Chondrocyte (in vitro differentiated cells): ENCODE results near the gene KLHL3. TPM values are rescaled to one million over a fixed set of nuclear protein-coding genes. Genes with fewer than 3 reads are reported as not detected.

Source experiments
- DNase-seq: peaks from one replicate; pipeline ENCODE4 v3.0.0; 2021; ENCODE audit warnings: mixed read lengths, low spot score
- H3K27ac Mint-ChIP-seq: one replicate; pipeline ENCODE4 v1.8.0; 2021; ENCODE audit warnings: mild to moderate bottlenecking, moderate library complexity, mixed read lengths; ENCODE audit not compliant: unreplicated experiment
- H3K27me3 Mint-ChIP-seq: 2 replicates; pipeline ENCODE4 v1.8.0; 2021; ENCODE audit warnings: low read depth, mixed read lengths
- H3K36me3 Mint-ChIP-seq: 2 replicates; pipeline ENCODE4 v1.8.0; 2021; ENCODE audit warnings: low read depth, mixed read lengths
- H3K4me1 Mint-ChIP-seq: 2 replicates; pipeline ENCODE4 v1.8.0; 2021; ENCODE audit warnings: low read depth, mild to moderate bottlenecking, mixed read lengths
- H3K4me3 Mint-ChIP-seq: one replicate; pipeline ENCODE4 v1.8.0; 2021; ENCODE audit warnings: mild to moderate bottlenecking, moderate library complexity, mixed read lengths; ENCODE audit not compliant: unreplicated experiment
- H3K9me3 Mint-ChIP-seq: 2 replicates; pipeline ENCODE4 v1.8.0; 2021; ENCODE audit warnings: low read depth, mixed read lengths
- CTCF ChIP-seq: fragments of 200-600 bp; sonication (generic); IDR thresholded peaks from 2 replicates; pipeline ENCODE4 v1.5.0; 2021; ENCODE audit warnings: antibody characterized with exemption, mild to moderate bottlenecking, moderate library complexity
- total RNA-seq: library from RNA; stranded (reverse); gene quantifications from 3 replicates; pipeline ENCODE4 v1.2.1, GENCODE V29; 2021

KLHL3 gene
- total RNA-seq, 1 donor from 2014 or later: 1.9 TPM

GRCh38 chr5:137730336-137730735 is 5.6 kb downstream of the KLHL3 start:
- no peak for TF ChIP-seq CTCF
- no peaks in the 10 kb centered on the region for H3K9me3 Mint-ChIP-seq
- H3K27me3 Mint-ChIP-seq: no peaks in the 10 kb centered on the region
- peaks cover 10% of the 10 kb centered on the region for H3K4me1 Mint-ChIP-seq
- no peak for DNase-seq
- no peak overlapping the region for H3K4me3 Mint-ChIP-seq
- H3K27ac Mint-ChIP-seq: peak overlapping the region; percentile 22
- no peaks in the 10 kb centered on the region for H3K36me3 Mint-ChIP-seq

DNA sequence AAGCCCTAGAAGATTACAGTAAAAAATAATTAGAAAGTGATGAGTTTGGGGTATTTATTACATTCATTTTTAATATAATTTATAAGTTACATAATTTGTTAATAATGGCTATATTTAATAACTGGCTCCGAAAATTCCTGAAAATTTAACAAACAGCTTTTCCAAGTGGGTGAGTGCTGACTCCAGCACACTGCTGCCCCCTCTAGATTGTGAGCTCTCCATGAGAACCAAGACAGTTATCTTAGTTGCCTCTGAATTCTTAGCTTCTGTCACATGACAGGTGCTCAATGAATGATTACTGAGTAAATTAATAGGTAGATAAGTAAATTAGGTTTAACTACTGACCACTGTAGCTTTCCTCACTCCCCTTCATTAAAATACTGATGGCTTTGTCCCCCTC is 7.8 kb downstream of the KLHL3 start:
- Mint-ChIP-seq H3K4me3 (no peak overlapping the region), H3K36me3 (no peaks in the 10 kb centered on the region), H3K9me3 (no peaks in the 10 kb centered on the region), H3K4me1 (peaks cover 10% of the 10 kb centered on the region), H3K27me3 (no peaks in the 10 kb centered on the region), H3K27ac (no peak overlapping the region)
- no peak for DNase-seq
- peak; percentile 30 for TF ChIP-seq CTCF

- DNase-seq: no peak
- no peak overlapping the region for H3K27ac Mint-ChIP-seq
- no peaks in the 10 kb centered on the region for H3K9me3 Mint-ChIP-seq
- no peaks in the 10 kb centered on the region for H3K36me3 Mint-ChIP-seq
- no peak overlapping the region for H3K4me3 Mint-ChIP-seq
- H3K27me3 Mint-ChIP-seq: no peaks in the 10 kb centered on the region
- H3K4me1 Mint-ChIP-seq: peaks cover 10% of the 10 kb centered on the region
- no peak for TF ChIP-seq CTCF
These were observed 8.3 kb downstream of the KLHL3 start for GRCh38 chr5:137727623-137728022.

GRCh38 chr5:137724251-137724650 is 11.6 kb downstream of the KLHL3 start:
- Mint-ChIP-seq H3K4me3 (no peak overlapping the region), H3K4me1 (no peaks in the 10 kb centered on the region), H3K9me3 (no peaks in the 10 kb centered on the region), H3K27me3 (no peaks in the 10 kb centered on the region), H3K27ac (no peak overlapping the region), H3K36me3 (no peaks in the 10 kb centered on the region)
- TF ChIP-seq CTCF: no peak
- no peak for DNase-seq

GRCh38 chr5:137718611-137719010 is 17.3 kb downstream of the KLHL3 start:
- Mint-ChIP-seq H3K4me1 (no peaks in the 10 kb centered on the region), H3K4me3 (no peak overlapping the region), H3K36me3 (peaks cover 1% of the 10 kb centered on the region), H3K27ac (no peak overlapping the region), H3K9me3 (peaks cover 8% of the 10 kb centered on the region), H3K27me3 (no peaks in the 10 kb centered on the region)
- no peak for TF ChIP-seq CTCF
- no peak for DNase-seq
